Measurements from ENCODE around the gene DUOXA2. TPM values are rescaled to one million over a fixed set of nuclear protein-coding genes. Genes with fewer than 3 reads are reported as not detected.
"Not testable (repeated sequence)": the region's sequence is repeated elsewhere in the genome, so short reads cannot be mapped to it uniquely, and the experiment has no call there.

The DUOXA2 gene
- not detected for total RNA-seq
- polyA plus RNA-seq (ENCODE audit: insufficient read depth, low read depth, low replicate concordance): 0.37 TPM
- long read RNA-seq, donor 1: 0 reads
- long read RNA-seq, donor 2: 0 reads
- long read RNA-seq, donor 3: 0 reads
- long read RNA-seq, donor 4: 0 reads
- long read RNA-seq, donor 5: 0 reads
- long read RNA-seq, donor 6: 0 reads
- long read RNA-seq, donor 7: 0 reads
- long read RNA-seq, donor 8: 0 reads
- long read RNA-seq, donor 9: 0 reads
- long read RNA-seq, donor 10: 0 reads

DNA sequence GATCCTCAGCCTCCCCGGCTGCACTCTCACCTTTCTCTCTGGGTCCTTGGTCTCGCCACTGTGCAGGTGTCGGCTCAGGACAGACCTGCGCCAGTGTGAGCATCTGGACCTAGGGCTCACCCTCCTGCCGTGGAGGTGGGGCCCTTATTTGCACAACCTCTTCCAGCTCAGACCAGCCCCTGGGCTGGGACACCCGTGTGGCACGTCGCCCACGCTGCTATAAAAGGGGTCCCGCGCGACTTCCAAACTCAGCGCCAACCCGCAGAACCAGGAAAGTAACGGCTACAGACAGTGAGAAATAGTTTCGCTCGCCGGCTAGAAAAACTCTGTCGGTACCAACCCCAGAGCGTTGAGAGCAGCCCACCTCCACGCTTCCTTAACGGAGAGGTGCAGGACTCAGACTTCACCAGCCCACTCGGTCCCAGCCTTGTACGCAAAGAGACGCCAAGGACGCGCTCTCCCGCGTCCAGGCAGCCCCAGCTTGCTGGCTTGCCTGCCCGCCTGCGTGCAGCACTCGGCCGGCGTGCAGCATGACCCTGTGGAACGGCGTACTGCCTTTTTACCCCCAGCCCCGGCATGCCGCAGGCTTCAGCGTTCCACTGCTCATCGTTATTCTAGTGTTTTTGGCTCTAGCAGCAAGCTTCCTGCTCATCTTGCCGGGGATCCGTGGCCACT, at the start of gene DUOXA2, which contains the start of gene DUOX2:
TSS of gene DUOXA2 (plus strand) at position 251 of the 675 bp plus-strand sequence. CDS start at position 531, 280 bp downstream.
TSS of gene DUOX2 (minus strand) at position 97 of the 675 bp plus-strand sequence. CDS start 761 bp downstream, outside the sequence.
- no peak for TF ChIP-seq CTCF (IDR thresholded peaks at IDR 0.05; ENCODE audit: borderline replicate concordance, extremely low read depth, insufficient read depth)
- H3K27me3 ChIP-seq (ENCODE audit: control insufficient read depth, insufficient read depth, low read length): peaks cover 65% of the 10 kb centered on the region
- no peaks in the 10 kb centered on the region for H3K36me3 ChIP-seq (ENCODE audit: control insufficient read depth in 2 of 3, insufficient read depth in 3 of 3, low read length in 3 of 3)
- DNase-seq: peak in 1 of 5 donors; percentile 16
- H3K4me1 ChIP-seq (ENCODE audit: control insufficient read depth in 2 of 3, insufficient read depth in 2 of 3, low read depth in 1 of 3, low read length in 3 of 3): peaks cover 0 to 37% (median 0%) of the 10 kb centered on the region in 3 donors
- FAIRE-seq: no peak
- H3K4me3 ChIP-seq (ENCODE audit: low read length in 3 of 3): peak within 1 kb of the TSS in 1 of 3 donors; percentile 32
- no peaks in the 10 kb centered on the region for H3K9me3 ChIP-seq (ENCODE audit: control insufficient read depth in 2 of 3, insufficient read depth in 1 of 3, low read length in 3 of 3)
- no peak within 1 kb of the TSS for H3K27ac ChIP-seq (ENCODE audit: low read depth in 2 of 2, low read length in 2 of 2)
- no peak within 1 kb of the TSS for H3K9ac ChIP-seq (ENCODE audit: low read length in 3 of 3)
- intact Hi-C loops (cut with DNase I): no loop called here

- no peak for TF ChIP-seq CTCF (IDR thresholded peaks at IDR 0.05; ENCODE audit: borderline replicate concordance, extremely low read depth, insufficient read depth)
- H3K4me1 ChIP-seq (ENCODE audit: control insufficient read depth in 2 of 3, insufficient read depth in 2 of 3, low read depth in 1 of 3, low read length in 3 of 3): no peaks in the 10 kb centered on the region
- peaks cover 0 to 4% (median 3%) of the 10 kb centered on the region in 3 donors for H3K36me3 ChIP-seq (ENCODE audit: control insufficient read depth in 2 of 3, insufficient read depth in 3 of 3, low read length in 3 of 3)
- no peak overlapping the region for H3K9ac ChIP-seq (ENCODE audit: low read length in 3 of 3)
- no peaks in the 10 kb centered on the region for H3K9me3 ChIP-seq (ENCODE audit: control insufficient read depth in 2 of 3, insufficient read depth in 1 of 3, low read length in 3 of 3)
- DNase-seq: no peak
- intact Hi-C loops (cut with DNase I): no loop called here
- H3K27me3 ChIP-seq (ENCODE audit: control insufficient read depth, insufficient read depth, low read length): no peaks in the 10 kb centered on the region
- H3K27ac ChIP-seq (ENCODE audit: low read depth in 2 of 2, low read length in 2 of 2): no peak overlapping the region
- FAIRE-seq: no peak
- H3K4me3 ChIP-seq (ENCODE audit: low read length in 3 of 3): no peak overlapping the region
Measured at GRCh38 chr15:45064386-45064785, 49.7 kb upstream of the DUOXA2 start.

- H3K4me3 ChIP-seq (ENCODE audit: low read length in 3 of 3); H3K9me3 ChIP-seq (ENCODE audit: control insufficient read depth in 2 of 3, insufficient read depth in 1 of 3, low read length in 3 of 3); H3K27me3 ChIP-seq (ENCODE audit: control insufficient read depth, insufficient read depth, low read length); H3K4me1 ChIP-seq (ENCODE audit: control insufficient read depth in 2 of 3, insufficient read depth in 2 of 3, low read depth in 1 of 3, low read length in 3 of 3); FAIRE-seq; H3K27ac ChIP-seq (ENCODE audit: low read depth in 2 of 2, low read length in 2 of 2); DNase-seq; H3K9ac ChIP-seq (ENCODE audit: low read length in 3 of 3); intact Hi-C loops (cut with DNase I): not testable (repeated sequence)
- peaks cover 0 to 11% (median 7%) of the 10 kb centered on the region in 3 donors for H3K36me3 ChIP-seq (ENCODE audit: control insufficient read depth in 2 of 3, insufficient read depth in 3 of 3, low read length in 3 of 3)
Measured at GRCh38 chr15:45069942-45070360, 44.2 kb upstream of the DUOXA2 start.

- H3K9ac ChIP-seq (ENCODE audit: low read length in 3 of 3); H3K4me3 ChIP-seq (ENCODE audit: low read length in 3 of 3); H3K9me3 ChIP-seq (ENCODE audit: control insufficient read depth in 2 of 3, insufficient read depth in 1 of 3, low read length in 3 of 3); DNase-seq; FAIRE-seq; H3K4me1 ChIP-seq (ENCODE audit: control insufficient read depth in 2 of 3, insufficient read depth in 2 of 3, low read depth in 1 of 3, low read length in 3 of 3); intact Hi-C loops (cut with DNase I); H3K27ac ChIP-seq (ENCODE audit: low read depth in 2 of 2, low read length in 2 of 2); H3K27me3 ChIP-seq (ENCODE audit: control insufficient read depth, insufficient read depth, low read length): not testable (repeated sequence)
- H3K36me3 ChIP-seq (ENCODE audit: control insufficient read depth in 2 of 3, insufficient read depth in 3 of 3, low read length in 3 of 3): peaks cover 0 to 11% (median 5%) of the 10 kb centered on the region in 3 donors
Measured at GRCh38 chr15:45073602-45074001, 40.5 kb upstream of the DUOXA2 start.

DNA sequence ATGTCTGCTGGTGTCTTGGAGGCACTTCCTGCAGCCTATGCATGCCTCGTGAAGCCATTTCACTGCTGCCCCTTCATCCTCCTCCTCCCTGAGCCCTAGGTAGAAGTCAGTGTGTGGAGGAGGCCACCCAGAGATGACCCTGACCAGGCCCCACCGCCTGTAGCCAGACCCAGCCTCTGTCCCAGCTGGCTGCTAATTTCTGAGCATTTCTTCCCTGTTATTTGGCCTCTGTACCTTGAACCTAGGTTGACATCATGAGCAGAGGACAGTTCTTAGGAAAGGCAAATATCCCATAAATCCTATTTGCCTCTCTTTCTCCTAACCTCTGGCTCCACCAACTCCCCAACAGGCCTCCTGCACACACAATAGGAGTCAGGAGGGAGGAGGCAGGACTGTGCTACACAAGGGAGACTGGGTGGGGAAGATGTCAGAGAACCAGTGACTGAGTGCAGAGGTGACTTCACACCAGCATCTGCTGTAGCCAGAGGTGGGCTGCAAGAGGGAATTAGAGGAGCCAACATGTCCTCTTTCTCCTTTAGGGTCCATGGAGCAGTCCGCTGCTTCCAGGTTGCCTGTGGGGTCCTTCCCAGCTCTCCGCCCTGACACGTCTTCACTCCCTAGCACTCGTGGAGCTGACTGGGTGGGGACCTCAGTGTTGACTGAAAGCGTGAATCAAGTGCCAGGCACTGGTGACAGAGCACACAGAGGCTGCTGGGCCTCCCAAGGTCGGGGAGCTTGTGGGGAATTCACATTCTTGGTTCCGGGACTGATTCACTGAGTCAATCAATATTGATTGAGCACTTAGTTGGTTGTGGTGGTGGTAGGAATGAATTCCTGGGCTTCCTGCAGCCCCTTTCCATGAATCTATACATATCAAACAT, 38.4 kb upstream of the DUOXA2 start:
- H3K27ac ChIP-seq (ENCODE audit: low read depth in 2 of 2, low read length in 2 of 2); H3K36me3 ChIP-seq (ENCODE audit: control insufficient read depth in 2 of 3, insufficient read depth in 3 of 3, low read length in 3 of 3); H3K27me3 ChIP-seq (ENCODE audit: control insufficient read depth, insufficient read depth, low read length); H3K4me1 ChIP-seq (ENCODE audit: control insufficient read depth in 2 of 3, insufficient read depth in 2 of 3, low read depth in 1 of 3, low read length in 3 of 3); H3K9me3 ChIP-seq (ENCODE audit: control insufficient read depth in 2 of 3, insufficient read depth in 1 of 3, low read length in 3 of 3); FAIRE-seq; intact Hi-C loops (cut with DNase I); H3K4me3 ChIP-seq (ENCODE audit: low read length in 3 of 3); DNase-seq; H3K9ac ChIP-seq (ENCODE audit: low read length in 3 of 3): not testable (repeated sequence)

GRCh38 chr15:45077391-45077790, 36.7 kb upstream of the DUOXA2 start:
- H3K4me3 ChIP-seq (ENCODE audit: low read length in 3 of 3); H3K9ac ChIP-seq (ENCODE audit: low read length in 3 of 3); H3K36me3 ChIP-seq (ENCODE audit: control insufficient read depth in 2 of 3, insufficient read depth in 3 of 3, low read length in 3 of 3); H3K4me1 ChIP-seq (ENCODE audit: control insufficient read depth in 2 of 3, insufficient read depth in 2 of 3, low read depth in 1 of 3, low read length in 3 of 3); intact Hi-C loops (cut with DNase I); DNase-seq; H3K27ac ChIP-seq (ENCODE audit: low read depth in 2 of 2, low read length in 2 of 2); H3K27me3 ChIP-seq (ENCODE audit: control insufficient read depth, insufficient read depth, low read length); FAIRE-seq; H3K9me3 ChIP-seq (ENCODE audit: control insufficient read depth in 2 of 3, insufficient read depth in 1 of 3, low read length in 3 of 3): not testable (repeated sequence)
